Neural crest cell (in vitro differentiated cells): ENCODE data around the gene PTX3. TPM values are rescaled to one million over a fixed set of nuclear protein-coding genes. Genes with fewer than 3 reads are reported as not detected.

ENCODE experiments used
- DNase-seq: peaks from one replicate; pipeline ENCODE4 v3.0.0; 2021; ENCODE audit warnings: low read depth, mixed read lengths, low spot score
- H3K27ac Mint-ChIP-seq: one replicate; pipeline ENCODE4 v1.8.0; 2021; ENCODE audit warnings: mild to moderate bottlenecking, mixed read lengths; ENCODE audit not compliant: unreplicated experiment
- H3K27me3 Mint-ChIP-seq: 2 replicates; pipeline ENCODE4 v1.8.0; 2021; ENCODE audit warnings: low read depth, mild to moderate bottlenecking, mixed read lengths
- H3K36me3 Mint-ChIP-seq: 2 replicates; pipeline ENCODE4 v1.8.0; 2021; ENCODE audit warnings: low read depth, mild to moderate bottlenecking, mixed read lengths
- H3K4me1 Mint-ChIP-seq: 2 replicates; pipeline ENCODE4 v1.8.0; 2021; ENCODE audit warnings: mixed read lengths
- H3K4me3 Mint-ChIP-seq: one replicate; pipeline ENCODE4 v1.8.0; 2021; ENCODE audit warnings: mild to moderate bottlenecking, mixed read lengths
- H3K9me3 Mint-ChIP-seq: 2 replicates; pipeline ENCODE4 v1.8.0; 2021; ENCODE audit warnings: mixed read lengths
- total RNA-seq: library from RNA; stranded (reverse); gene quantifications from 2 replicates; pipeline ENCODE4 v1.2.1, GENCODE V29; 2021
- TF ChIP-seq, protein P1 (sequence below): fragments of 200-600 bp; sonication (generic); conservative IDR thresholded peaks from 2 replicates; pipeline ENCODE4 v1.5.0; 2021; ENCODE audit warnings: antibody characterized with exemption, mild to moderate bottlenecking

Gene PTX3
- total RNA-seq, 1 donor from 2014 or later = 45.6 TPM

DNA sequence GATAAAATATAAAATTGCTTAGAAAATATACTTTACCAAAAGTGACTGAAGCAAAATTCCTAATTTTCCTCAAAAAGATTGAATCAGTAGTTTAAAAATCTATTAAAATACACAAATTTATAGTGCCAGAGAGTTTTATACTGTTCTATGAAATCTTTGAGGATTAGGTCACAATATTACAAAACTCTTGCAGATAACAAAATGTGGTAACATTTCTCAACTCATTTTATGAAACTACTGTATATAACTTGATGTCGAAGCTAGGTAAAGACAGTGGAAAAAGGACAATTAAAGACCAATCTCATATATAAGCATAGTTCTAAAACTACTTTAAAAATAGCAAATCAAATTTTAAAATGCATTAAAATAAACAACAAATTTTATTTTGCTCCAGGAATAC is 50.7 kb downstream of the PTX3 start:
- H3K4me3 Mint-ChIP-seq = no peak overlapping the region

DNA sequence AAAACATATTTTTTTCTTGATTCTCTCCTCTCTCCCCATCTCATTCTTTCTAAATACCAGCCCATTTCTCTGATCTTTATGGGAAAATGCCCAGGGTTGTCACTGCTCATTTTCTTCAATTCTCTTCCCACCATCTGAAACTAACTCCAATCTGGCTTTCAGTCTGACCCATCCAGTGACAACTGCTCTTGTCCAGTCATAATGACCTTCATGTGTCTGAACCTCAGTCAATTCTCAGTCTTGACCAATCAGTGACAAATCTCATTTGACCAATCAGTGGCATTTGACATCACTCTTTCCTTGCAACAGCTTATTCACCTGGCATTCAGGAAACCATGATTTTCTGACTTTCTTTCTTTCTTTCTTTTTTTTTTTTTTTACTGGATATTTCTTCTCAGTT is 51.5 kb downstream of the PTX3 start:
- H3K27me3 Mint-ChIP-seq = no peaks in the 10 kb centered on the region

More for the DNA sequence above, 50.7 kb downstream of the PTX3 start:
- no peak overlapping the region for H3K27ac Mint-ChIP-seq
- peaks cover 5% of the 10 kb centered on the region for H3K4me1 Mint-ChIP-seq
- TF ChIP-seq, protein P1, sequence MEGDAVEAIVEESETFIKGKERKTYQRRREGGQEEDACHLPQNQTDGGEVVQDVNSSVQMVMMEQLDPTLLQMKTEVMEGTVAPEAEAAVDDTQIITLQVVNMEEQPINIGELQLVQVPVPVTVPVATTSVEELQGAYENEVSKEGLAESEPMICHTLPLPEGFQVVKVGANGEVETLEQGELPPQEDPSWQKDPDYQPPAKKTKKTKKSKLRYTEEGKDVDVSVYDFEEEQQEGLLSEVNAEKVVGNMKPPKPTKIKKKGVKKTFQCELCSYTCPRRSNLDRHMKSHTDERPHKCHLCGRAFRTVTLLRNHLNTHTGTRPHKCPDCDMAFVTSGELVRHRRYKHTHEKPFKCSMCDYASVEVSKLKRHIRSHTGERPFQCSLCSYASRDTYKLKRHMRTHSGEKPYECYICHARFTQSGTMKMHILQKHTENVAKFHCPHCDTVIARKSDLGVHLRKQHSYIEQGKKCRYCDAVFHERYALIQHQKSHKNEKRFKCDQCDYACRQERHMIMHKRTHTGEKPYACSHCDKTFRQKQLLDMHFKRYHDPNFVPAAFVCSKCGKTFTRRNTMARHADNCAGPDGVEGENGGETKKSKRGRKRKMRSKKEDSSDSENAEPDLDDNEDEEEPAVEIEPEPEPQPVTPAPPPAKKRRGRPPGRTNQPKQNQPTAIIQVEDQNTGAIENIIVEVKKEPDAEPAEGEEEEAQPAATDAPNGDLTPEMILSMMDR = no peak
- DNase-seq = no peak
- peaks cover 12% of the 10 kb centered on the region for H3K36me3 Mint-ChIP-seq
- H3K27me3 Mint-ChIP-seq = no peaks in the 10 kb centered on the region
- H3K9me3 Mint-ChIP-seq = peaks cover 4% of the 10 kb centered on the region

DNA sequence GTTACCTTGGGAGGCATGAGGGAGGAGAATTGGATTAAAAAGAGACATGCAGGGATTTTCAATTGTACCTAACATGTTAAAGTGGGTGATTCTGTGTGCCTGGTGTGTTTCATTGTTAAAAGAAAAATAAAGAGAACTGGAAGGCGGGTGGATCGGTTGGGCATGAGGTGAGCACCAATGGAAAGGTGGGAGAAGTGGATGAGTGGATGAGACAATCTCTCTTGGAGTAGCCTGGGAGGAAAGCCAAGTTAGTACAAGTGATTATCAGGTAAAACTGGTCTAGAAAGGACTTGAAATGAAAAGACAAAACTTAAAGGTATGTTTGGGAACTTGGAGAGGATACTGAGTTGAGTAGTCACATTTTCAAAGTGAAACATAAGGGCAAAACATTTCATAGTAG is 54.5 kb downstream of the PTX3 start:
- peaks cover 14% of the 10 kb centered on the region for H3K4me1 Mint-ChIP-seq
- no peaks in the 10 kb centered on the region for H3K27me3 Mint-ChIP-seq
- H3K9me3 Mint-ChIP-seq = no peaks in the 10 kb centered on the region
- no peak overlapping the region for H3K4me3 Mint-ChIP-seq
- H3K27ac Mint-ChIP-seq = no peak overlapping the region
- peaks cover 5% of the 10 kb centered on the region for H3K36me3 Mint-ChIP-seq
- TF ChIP-seq, protein P1 = no peak
- DNase-seq = no peak

More for the DNA sequence above, 51.5 kb downstream of the PTX3 start:
- H3K4me3 Mint-ChIP-seq = no peak overlapping the region
- H3K9me3 Mint-ChIP-seq = no peaks in the 10 kb centered on the region
- peaks cover 8% of the 10 kb centered on the region for H3K4me1 Mint-ChIP-seq
- TF ChIP-seq, protein P1 = no peak
- no peak overlapping the region for H3K27ac Mint-ChIP-seq
- peaks cover 5% of the 10 kb centered on the region for H3K36me3 Mint-ChIP-seq
- DNase-seq = no peak

Other genes starting within 250 kb of the PTX3 start
- 8.0 and 8.8 TPM in 2 replicates for gene VEPH1, start 66.6 kb downstream of the PTX3 start, total RNA-seq